Measurements from ENCODE around the gene ZNF331.

DNA sequence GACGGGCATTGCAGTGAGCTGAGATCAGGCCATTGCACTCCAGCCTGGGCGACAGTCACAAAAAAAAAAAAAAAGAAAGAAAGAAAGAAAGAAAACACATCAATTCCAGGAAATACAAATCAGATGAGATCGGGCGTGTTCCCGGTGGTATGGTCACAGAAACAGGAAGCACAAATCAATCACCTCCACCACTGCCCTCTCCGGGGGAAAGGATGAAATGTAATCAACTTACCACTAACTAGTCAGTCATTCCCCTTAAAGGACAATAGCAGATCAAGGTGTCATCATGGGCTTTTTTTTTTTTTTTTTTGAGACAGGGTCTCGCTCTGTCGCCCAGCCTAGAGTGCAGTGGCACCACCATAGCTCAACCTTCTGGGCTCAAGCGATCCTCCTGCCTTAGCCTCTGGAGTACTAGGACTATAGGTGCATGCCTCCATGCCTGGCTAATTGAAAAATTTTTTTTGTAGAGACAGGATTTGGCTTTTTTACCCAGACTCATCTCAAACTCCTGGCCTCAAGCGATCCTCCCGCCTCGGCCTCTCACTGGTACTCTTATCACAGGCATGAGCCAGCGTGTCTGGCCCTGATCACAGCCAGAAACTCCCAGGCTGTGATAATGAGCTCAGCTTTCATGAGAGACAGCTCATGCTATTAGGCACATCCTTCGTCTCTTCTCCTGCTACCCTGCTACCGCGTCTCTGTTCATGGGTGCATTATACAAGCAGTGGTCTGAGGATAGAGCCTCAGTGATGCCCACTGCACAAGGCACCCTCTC, 87.0 kb downstream of the ZNF331 start:
- TF ChIP-seq POLR2AphosphoS5 (IDR thresholded peaks at IDR 0.05), result no peak
- TF ChIP-seq, protein P1, sequence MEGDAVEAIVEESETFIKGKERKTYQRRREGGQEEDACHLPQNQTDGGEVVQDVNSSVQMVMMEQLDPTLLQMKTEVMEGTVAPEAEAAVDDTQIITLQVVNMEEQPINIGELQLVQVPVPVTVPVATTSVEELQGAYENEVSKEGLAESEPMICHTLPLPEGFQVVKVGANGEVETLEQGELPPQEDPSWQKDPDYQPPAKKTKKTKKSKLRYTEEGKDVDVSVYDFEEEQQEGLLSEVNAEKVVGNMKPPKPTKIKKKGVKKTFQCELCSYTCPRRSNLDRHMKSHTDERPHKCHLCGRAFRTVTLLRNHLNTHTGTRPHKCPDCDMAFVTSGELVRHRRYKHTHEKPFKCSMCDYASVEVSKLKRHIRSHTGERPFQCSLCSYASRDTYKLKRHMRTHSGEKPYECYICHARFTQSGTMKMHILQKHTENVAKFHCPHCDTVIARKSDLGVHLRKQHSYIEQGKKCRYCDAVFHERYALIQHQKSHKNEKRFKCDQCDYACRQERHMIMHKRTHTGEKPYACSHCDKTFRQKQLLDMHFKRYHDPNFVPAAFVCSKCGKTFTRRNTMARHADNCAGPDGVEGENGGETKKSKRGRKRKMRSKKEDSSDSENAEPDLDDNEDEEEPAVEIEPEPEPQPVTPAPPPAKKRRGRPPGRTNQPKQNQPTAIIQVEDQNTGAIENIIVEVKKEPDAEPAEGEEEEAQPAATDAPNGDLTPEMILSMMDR (IDR thresholded peaks at IDR 0.05), result no peak
- no peak for TF ChIP-seq POLR2A (IDR thresholded peaks at IDR 0.05)
